Measurements from ENCODE around the gene C5orf63.

The C5orf63 gene

DNA sequence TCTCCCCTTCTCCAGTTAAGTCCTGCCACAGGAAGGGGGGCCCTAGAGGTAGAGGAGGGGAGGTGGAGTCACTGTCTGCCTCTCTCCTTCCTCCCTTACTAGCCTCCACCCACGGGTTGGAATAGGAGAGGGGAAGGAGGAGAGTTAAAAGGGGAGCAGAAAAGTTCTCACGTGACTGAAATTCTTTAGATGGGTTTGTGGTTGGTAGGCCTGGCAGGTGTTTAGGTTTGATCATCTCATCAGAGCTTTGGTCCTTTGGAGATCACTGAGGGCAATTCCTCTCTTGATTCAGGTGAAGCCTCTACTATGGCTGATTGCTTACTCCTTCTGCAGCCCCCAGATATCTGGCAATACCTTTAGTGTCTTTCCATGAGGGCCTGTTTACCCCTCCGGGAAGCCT lies 24.9 kb upstream of the C5orf63 start:
- no peaks in the 10 kb centered on the region for H3K9me3 ChIP-seq

GRCh38 chr5:127097278-127097677 lies 24.0 kb upstream of the C5orf63 start:
- no peak for DNase-seq
- Histone ChIP-seq H3K27ac (no peak overlapping the region), H3K9me3 (no peaks in the 10 kb centered on the region), H3K4me1 (no peaks in the 10 kb centered on the region), H3K27me3 (no peaks in the 10 kb centered on the region), H3K4me3 (no peak overlapping the region), H3K36me3 (no peaks in the 10 kb centered on the region)
- intact Hi-C loops (cut with DNase I; ENCODE audit: low total_unique reads) = no loop called here
- TF ChIP-seq, protein P1, sequence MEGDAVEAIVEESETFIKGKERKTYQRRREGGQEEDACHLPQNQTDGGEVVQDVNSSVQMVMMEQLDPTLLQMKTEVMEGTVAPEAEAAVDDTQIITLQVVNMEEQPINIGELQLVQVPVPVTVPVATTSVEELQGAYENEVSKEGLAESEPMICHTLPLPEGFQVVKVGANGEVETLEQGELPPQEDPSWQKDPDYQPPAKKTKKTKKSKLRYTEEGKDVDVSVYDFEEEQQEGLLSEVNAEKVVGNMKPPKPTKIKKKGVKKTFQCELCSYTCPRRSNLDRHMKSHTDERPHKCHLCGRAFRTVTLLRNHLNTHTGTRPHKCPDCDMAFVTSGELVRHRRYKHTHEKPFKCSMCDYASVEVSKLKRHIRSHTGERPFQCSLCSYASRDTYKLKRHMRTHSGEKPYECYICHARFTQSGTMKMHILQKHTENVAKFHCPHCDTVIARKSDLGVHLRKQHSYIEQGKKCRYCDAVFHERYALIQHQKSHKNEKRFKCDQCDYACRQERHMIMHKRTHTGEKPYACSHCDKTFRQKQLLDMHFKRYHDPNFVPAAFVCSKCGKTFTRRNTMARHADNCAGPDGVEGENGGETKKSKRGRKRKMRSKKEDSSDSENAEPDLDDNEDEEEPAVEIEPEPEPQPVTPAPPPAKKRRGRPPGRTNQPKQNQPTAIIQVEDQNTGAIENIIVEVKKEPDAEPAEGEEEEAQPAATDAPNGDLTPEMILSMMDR (IDR thresholded peaks at IDR 0.05) = no peak

More for the DNA sequence above, 24.9 kb upstream of the C5orf63 start:
- no peak overlapping the region for H3K27ac ChIP-seq
- intact Hi-C loops (cut with DNase I; ENCODE audit: low total_unique reads) = no loop called here
- no peaks in the 10 kb centered on the region for H3K27me3 ChIP-seq
- H3K4me3 ChIP-seq = no peak overlapping the region
- no peaks in the 10 kb centered on the region for H3K36me3 ChIP-seq
- DNase-seq = no peak
- no peaks in the 10 kb centered on the region for H3K4me1 ChIP-seq
- TF ChIP-seq, protein P1 (IDR thresholded peaks at IDR 0.05) = no peak

DNA sequence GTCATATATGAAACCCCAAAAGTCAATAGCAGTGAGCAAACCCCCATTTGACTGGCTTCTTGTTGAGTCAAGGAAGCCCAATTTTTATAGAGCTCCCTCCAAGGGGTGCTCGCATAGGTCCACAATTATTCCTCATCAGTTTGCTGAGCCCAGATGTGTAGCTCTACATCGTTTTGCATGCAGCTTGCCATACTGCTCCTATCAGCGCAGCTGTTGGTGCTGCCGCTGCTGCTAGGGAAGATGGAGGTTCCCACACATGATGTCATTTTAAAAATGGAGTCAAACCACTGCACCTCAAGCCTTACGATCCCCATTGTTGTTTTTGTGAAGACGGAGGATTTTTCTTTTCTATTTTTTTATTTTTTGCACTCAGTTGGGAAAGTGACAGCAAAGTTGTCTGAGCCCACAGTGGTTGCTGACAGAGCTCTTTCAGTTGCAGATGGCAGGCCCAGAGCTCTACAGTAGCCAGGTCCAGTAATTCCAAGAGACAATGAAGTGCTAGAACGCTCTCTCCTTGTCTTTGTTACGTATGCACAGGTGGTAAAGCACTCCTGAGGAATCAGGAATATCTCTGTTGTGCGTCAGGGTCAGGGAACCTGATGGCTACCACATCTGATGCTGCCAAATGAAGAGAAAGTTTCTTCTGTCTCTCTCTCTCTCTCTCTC lies 23.2 kb upstream of the C5orf63 start:
- Histone ChIP-seq H3K4me1 (no peaks in the 10 kb centered on the region), H3K27ac (no peak overlapping the region), H3K9me3 (no peaks in the 10 kb centered on the region), H3K36me3 (no peaks in the 10 kb centered on the region), H3K4me3 (no peak overlapping the region), H3K27me3 (no peaks in the 10 kb centered on the region)
- TF ChIP-seq, protein P1 (IDR thresholded peaks at IDR 0.05) = no peak
- intact Hi-C loops (cut with DNase I; ENCODE audit: low total_unique reads) = no loop called here
- DNase-seq = no peak

DNA sequence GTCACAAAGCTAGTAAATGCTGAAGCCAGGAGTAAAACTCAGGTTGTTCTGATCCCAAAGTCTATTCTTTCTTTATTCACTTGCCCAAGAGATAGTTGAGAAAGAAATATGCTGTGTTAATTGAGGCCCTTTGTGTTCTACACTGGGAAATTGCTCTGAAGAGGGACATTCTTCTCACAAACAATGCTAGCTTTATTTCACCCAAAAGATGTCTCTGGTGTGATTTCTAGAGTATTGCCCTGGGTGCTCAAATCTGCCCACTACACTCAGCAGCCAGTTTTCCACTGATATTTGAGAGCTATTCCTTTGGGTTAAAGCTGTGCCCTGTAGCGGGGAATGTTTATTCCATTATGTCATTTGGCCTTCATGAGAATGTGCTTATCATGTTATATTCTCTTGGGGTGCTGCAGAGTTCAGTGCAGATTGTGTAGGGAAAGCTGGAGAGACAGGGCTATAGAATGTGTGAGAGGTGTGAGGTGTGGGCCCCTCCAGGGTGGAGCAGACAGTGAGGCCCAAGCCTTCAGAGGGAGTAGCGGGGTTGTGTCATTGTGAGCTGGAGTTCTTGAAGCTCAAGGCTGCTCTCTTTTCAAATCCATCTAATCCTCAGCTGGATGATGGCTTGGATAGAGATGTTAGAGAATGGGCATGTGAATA lies 21.0 kb upstream of the C5orf63 start:
- no peak for DNase-seq

DNA sequence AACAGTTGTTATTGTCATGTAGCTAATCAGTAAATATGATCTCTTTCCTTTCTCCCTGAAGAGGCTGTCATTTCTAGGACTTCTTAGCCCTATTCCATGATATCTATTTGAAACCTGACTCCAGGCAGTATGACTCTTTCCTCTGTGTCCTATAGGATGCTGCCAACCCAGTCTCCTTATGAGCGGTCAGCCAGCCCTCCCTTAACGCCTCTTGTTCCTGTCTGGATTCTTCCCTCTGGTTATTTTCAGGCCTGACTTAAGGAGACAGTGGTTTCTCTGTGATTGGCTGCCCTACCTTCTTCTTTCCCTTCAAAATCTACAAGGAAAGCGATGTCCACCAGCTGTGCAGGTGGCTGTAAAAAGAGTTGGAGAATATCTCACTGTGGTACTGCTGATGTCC lies 19.4 kb upstream of the C5orf63 start:
- Histone ChIP-seq H3K9me3 (no peaks in the 10 kb centered on the region), H3K27me3 (no peaks in the 10 kb centered on the region), H3K27ac (no peak overlapping the region), H3K4me3 (no peak overlapping the region), H3K36me3 (no peaks in the 10 kb centered on the region), H3K4me1 (no peaks in the 10 kb centered on the region)
- DNase-seq = no peak
- TF ChIP-seq, protein P1 (IDR thresholded peaks at IDR 0.05) = no peak
- intact Hi-C loops (cut with DNase I; ENCODE audit: low total_unique reads) = no loop called here

More for the DNA sequence above, 21.0 kb upstream of the C5orf63 start:
- Histone ChIP-seq H3K9me3 (no peaks in the 10 kb centered on the region), H3K27ac (no peak overlapping the region), H3K4me3 (no peak overlapping the region), H3K4me1 (no peaks in the 10 kb centered on the region), H3K36me3 (no peaks in the 10 kb centered on the region), H3K27me3 (no peaks in the 10 kb centered on the region)
- TF ChIP-seq, protein P1 (IDR thresholded peaks at IDR 0.05) = no peak
- intact Hi-C loops (cut with DNase I; ENCODE audit: low total_unique reads) = no loop called here
